NB4 (cell line): ENCODE measurements around the gene LNPEP.

ENCODE experiments used
- DNase-seq: peaks from one replicate; pipeline ENCODE4 v3.0.0; 2010; ENCODE audit warnings: low read depth
- H3K4me3 ChIP-seq: one replicate; pipeline ENCODE4 v1.5.1; 2011; ENCODE audit warnings: mild to moderate bottlenecking, low read depth, low read length, moderate library complexity
- MYC ChIP-seq: IDR thresholded peaks from 2 replicates; pipeline ENCODE4 v1.6.1; 2011; ENCODE audit warnings: low read depth, low read length
- POLR2A ChIP-seq: IDR thresholded peaks from 2 replicates; pipeline ENCODE4 v1.6.1; 2011; ENCODE audit warnings: mild to moderate bottlenecking; ENCODE audit not compliant: insufficient read length; ENCODE audit errors: extremely low read depth
- TF ChIP-seq, protein P1 (sequence below): IDR thresholded peaks from one replicate; pipeline ENCODE4 v1.5.1; 2012; ENCODE audit warnings: low read depth, low read length
- TF ChIP-seq, protein P2 (sequence below): IDR thresholded peaks from 2 replicates; pipeline ENCODE4 v1.6.1; 2011; ENCODE audit warnings: low read depth, low read length

Gene LNPEP

DNA sequence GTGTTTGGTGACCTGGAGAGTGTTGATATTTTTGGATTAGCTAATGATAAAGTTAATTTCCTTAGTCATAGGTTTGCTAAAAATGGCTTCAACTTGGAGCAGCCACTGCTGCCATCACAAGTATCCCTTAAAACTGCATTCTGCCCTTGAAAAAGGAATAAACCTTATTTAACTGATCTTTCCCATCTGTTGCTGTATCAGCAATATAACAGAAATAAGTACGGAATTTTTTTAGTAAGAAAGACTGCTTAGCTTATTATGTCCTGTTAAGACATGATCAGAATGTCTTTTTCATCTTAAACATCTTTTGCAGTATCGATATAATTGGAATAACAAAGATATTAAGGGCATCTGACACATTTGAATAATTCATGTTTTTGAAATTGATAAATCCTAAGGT is 75.7 kb downstream of the LNPEP start:
- H3K4me3 ChIP-seq: no peak overlapping the region
- no peak for DNase-seq
- TF ChIP-seq POLR2A (no peak), MYC (no peak)
- TF ChIP-seq, protein P1, sequence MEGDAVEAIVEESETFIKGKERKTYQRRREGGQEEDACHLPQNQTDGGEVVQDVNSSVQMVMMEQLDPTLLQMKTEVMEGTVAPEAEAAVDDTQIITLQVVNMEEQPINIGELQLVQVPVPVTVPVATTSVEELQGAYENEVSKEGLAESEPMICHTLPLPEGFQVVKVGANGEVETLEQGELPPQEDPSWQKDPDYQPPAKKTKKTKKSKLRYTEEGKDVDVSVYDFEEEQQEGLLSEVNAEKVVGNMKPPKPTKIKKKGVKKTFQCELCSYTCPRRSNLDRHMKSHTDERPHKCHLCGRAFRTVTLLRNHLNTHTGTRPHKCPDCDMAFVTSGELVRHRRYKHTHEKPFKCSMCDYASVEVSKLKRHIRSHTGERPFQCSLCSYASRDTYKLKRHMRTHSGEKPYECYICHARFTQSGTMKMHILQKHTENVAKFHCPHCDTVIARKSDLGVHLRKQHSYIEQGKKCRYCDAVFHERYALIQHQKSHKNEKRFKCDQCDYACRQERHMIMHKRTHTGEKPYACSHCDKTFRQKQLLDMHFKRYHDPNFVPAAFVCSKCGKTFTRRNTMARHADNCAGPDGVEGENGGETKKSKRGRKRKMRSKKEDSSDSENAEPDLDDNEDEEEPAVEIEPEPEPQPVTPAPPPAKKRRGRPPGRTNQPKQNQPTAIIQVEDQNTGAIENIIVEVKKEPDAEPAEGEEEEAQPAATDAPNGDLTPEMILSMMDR: no peak
- TF ChIP-seq, protein P2, sequence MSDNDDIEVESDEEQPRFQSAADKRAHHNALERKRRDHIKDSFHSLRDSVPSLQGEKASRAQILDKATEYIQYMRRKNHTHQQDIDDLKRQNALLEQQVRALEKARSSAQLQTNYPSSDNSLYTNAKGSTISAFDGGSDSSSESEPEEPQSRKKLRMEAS: no peak

DNA sequence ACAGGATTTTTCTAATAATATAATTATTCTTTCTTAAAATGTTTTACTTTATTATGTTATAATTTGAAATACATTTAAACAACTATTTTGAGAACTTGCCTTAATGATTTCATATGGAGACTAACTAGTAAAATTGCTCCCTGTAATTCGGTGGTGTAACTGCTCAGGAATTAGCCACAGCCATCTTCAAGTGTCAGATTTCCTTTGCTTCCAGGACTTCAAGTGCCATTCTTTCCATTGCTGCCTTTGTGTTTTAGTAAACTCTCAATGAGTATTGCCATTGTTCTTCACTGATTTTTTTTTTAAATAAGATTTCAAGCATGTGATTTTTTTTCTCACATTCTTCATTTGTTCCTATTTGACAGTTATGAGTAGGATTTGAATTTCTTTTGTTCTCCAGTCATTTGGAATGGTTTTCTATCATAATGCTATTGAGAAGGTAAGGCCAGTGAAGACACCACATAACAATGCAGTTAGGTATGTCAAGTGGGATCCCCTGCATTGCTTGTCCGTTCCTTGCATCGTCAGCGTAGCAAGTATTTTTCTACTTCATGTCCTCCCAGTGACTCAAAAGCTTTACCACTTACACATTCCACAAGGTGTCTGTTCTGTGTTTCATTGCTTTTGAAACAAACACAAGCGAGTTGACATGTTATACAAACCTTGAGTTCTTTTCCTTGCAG is 83.7 kb downstream of the LNPEP start:
- DNase-seq: no peak
- no peak overlapping the region for H3K4me3 ChIP-seq

DNA sequence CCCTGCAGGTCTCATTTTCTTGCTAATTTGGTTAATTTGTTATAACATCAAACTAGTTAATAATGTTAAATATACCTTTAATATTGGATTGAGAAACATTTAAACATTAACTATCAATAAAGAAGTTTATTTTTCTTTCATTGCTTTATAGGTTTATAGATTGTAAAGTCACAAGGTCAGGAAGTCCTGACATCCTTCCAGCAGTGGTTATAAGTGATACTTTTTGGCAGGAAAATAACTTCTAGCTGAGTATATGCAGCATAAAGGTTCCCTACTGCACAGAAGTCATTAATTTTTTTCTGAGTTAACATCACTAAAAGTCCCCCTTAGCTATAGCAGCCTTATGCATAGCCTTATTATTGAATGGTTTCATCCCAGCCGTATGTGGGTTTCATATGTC is 85.5 kb downstream of the LNPEP start:
- no peak overlapping the region for H3K4me3 ChIP-seq
- TF ChIP-seq POLR2A (no peak), MYC (no peak)
- TF ChIP-seq, protein P2: no peak
- TF ChIP-seq, protein P1: no peak
- DNase-seq: no peak

More for the DNA sequence above, 83.7 kb downstream of the LNPEP start:
- TF ChIP-seq MYC: no peak
- no peak for TF ChIP-seq POLR2A
- TF ChIP-seq, protein P2: no peak
- TF ChIP-seq, protein P1: no peak

DNA sequence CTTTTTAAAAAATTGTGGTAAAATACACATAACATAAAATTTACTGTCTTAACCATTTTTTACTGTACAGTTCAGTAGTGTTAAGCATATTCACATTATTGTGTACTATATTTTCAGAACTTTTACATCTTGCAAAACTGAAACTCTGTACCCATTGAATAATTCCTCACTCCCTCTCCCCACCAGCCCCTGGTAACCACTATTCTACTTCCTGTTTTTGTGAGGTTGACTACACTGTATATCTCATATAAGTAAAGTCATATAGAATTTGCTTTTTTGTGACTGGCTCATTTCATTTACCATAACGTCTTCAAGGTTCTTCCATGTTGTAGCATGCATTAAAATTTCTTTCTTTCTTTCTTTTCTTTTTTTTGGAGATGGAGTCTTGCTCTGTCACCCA is 87.0 kb downstream of the LNPEP start:
- peak; percentile 62 for DNase-seq
- TF ChIP-seq, protein P2: no peak
- TF ChIP-seq MYC: no peak
- TF ChIP-seq, protein P1: no peak
- no peak for TF ChIP-seq POLR2A
- no peak overlapping the region for H3K4me3 ChIP-seq

DNA sequence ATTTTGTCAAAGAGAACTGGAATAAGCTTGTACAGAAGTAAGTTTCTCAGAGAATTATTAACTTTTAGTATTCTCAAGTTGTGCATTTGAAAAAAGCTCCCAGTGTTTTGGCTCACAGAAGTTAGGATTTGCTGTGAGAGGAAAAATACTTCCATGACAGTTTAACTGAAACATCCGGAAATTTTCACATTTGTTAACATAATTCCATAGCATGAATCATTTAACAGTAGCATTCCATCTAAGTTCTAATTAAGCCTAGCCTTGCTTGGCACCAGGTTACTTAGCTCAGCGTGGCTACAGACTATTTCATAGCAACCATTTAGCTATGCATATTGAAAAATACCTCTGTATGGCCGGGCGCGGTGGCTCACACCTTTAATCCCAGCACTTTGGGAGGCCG is 90.8 kb downstream of the LNPEP start:
- no peak for DNase-seq
- TF ChIP-seq, protein P1: no peak
- TF ChIP-seq POLR2A (no peak), MYC (no peak)
- TF ChIP-seq, protein P2: no peak
- no peak overlapping the region for H3K4me3 ChIP-seq
